Erythroblast (primary cell): ENCODE data around the gene TMEM250.

Experiments
- GATA1 ChIP-seq: IDR thresholded peaks from 2 replicates; pipeline ENCODE4 v1.6.1; 2011; ENCODE audit warnings: low read depth, mild to moderate bottlenecking, control low read depth, low read length, moderate library complexity
- POLR2A ChIP-seq: IDR thresholded peaks from 2 replicates; pipeline ENCODE4 v1.6.1; 2011; ENCODE audit warnings: mild to moderate bottlenecking, low read length

DNA sequence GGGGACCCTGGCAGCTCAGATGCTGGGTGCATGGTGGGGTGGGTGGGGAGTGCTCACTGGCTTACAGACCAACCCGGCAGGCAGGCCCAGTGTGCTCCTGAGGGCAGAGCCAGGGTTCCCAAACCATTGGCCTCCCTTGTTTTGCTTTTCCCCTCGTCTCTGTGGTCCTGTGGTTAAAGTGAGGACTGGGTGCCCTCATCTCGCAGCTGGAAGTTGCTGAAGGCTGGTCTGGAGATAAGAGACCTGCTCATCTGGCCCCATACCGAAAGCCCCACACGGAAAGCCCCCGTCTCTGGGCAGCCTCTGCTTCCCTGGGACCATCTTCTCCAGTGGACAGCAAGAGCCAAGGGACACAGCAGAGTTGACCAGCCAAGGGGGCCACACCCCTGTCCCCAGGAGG is 13.8 kb downstream of the TMEM250 start:
- TF ChIP-seq POLR2A (no peak), GATA1 (no peak)
